Mesenteric fat pad (tissue), 1 donor: ENCODE measurements around the gene CRADD. TPM values are rescaled to one million over a fixed set of nuclear protein-coding genes. Genes with fewer than 3 reads are reported as not detected.
"Not testable (repeated sequence)": the region's sequence is repeated elsewhere in the genome, so short reads cannot be mapped to it uniquely, and the experiment has no call there.

Experiments used
- DNase-seq: peaks from one replicate; pipeline ENCODE4 v3.0.0-alpha.2; 2020; ENCODE audit warnings: low spot score
- total RNA-seq: library from RNA; stranded (reverse); fragmentation: NEBNext Ultra II Directional; extraction: Animal tissue kit (Norgen Biotek cat#: 25700); gene quantifications from one replicate; pipeline ENCODE4 v1.2.1, GENCODE V29; 2021
- donor health status: DM: yes; HTN: yes; CAD: no.

The CRADD gene
- total RNA-seq, 1 donor from 2014 or later: 20.4 TPM

- DNase-seq: no peak
Observed at GRCh38 chr12:93925585-93926205, 248.5 kb downstream of the CRADD start.

GRCh38 chr12:93926237-93926636, 249.1 kb downstream of the CRADD start:
- DNase-seq: no peak

- DNase-seq: not testable (repeated sequence)
Observed at GRCh38 chr12:93929081-93929480, 251.9 kb downstream of the CRADD start.

GRCh38 chr12:93937812-93938211, 260.6 kb downstream of the CRADD start:
- no peak for DNase-seq

- no peak for DNase-seq
Observed at GRCh38 chr12:93938317-93938716, 261.1 kb downstream of the CRADD start.

- DNase-seq: no peak
Observed at GRCh38 chr12:93938931-93939330, 261.8 kb downstream of the CRADD start.

- DNase-seq: no peak
Observed at GRCh38 chr12:93939641-93940325, 262.6 kb downstream of the CRADD start.

GRCh38 chr12:93943780-93944179, 266.6 kb downstream of the CRADD start:
- DNase-seq: no peak

- no peak for DNase-seq
Observed at GRCh38 chr12:93944201-93944600, 267.0 kb downstream of the CRADD start.

Other genes starting within 250 kb of the CRADD start
- 90.4 TPM for gene UBE2N, start 235.4 kb upstream of the CRADD start, total RNA-seq
- gene MRPL42, start 209.9 kb upstream of the CRADD start, total RNA-seq: 45.5 TPM
- gene SOCS2, start 104.7 kb upstream of the CRADD start, total RNA-seq: 61.8 TPM